Measurements from ENCODE around the gene SGPP2.

DNA sequence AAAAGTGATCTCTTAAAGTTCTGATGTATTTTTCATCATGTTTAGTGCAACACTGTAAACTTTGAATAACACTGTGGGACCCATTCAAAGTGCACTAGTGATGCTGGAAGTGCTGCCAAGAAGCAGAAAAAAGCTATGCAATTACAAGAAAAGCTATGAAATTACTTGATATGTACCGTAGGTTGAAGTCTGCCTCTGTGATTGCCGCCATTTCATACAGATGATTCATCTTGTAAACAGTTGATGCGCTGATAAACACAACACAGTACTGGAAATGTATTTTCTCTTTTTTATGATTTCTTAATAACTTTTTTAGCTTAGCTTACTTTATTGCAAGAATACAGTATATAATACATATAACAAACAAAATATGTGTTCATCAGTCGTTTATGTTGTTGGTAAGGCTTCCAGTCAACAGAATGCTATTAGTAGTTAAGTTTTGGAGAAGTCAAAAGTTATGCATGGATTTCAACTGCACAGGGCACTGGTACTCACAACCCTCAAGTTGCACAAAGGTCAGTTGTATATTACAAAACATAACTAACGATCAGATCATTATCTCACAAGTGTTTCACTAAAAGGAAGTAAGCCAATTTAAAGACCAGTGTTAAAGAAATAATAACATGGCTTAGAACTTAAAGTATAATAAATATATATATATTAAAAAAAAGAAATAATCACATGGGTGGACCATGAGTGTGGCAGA is 82.0 kb downstream of the SGPP2 start:
- TF ChIP-seq POLR2A (IDR thresholded peaks at IDR 0.05) (no peak), CTCF (IDR thresholded peaks at IDR 0.05) (no peak), POLR2AphosphoS5 (IDR thresholded peaks at IDR 0.05) (no peak)
